GM23338 (cell line): ENCODE measurements around the gene BTBD19. TPM values are rescaled to one million over a fixed set of nuclear protein-coding genes. Genes with fewer than 3 reads are reported as not detected.
"Not testable (repeated sequence)": the region's sequence is repeated elsewhere in the genome, so short reads cannot be mapped to it uniquely, and the experiment has no call there.

ENCODE experiments used
- ATAC-seq: fragments of 200-7000 bp; cut with Tn5 transposase; 3 replicates; pipeline ENCODE4 v1.9.1; 2020
- DNase-seq: peaks from one replicate; pipeline ENCODE4 v3.0.0-alpha.2; 2015; ENCODE audit warnings: low spot score
- H2AFZ ChIP-seq: fragments of 200-600 bp; sonication (generic); 2 replicates; pipeline ENCODE4 v1.8.0; 2016; ENCODE audit warnings: antibody characterized with exemption, mild to moderate bottlenecking, moderate library complexity
- H3F3A ChIP-seq: fragments of 200-600 bp; sonication (generic); replicated peaks from 2 replicates; pipeline ENCODE4 v1.8.0; 2017; ENCODE audit warnings: antibody characterized with exemption, mixed run types, low read depth
- H3K27ac ChIP-seq: fragments of 200-600 bp; sonication (generic); 2 replicates; pipeline ENCODE4 v1.6.1; 2016; ENCODE audit warnings: low read depth
- H3K27me3 ChIP-seq: fragments of 200-600 bp; sonication (generic); 2 replicates; pipeline ENCODE4 v1.8.0; 2016; ENCODE audit warnings: mild to moderate bottlenecking, mixed run types, moderate library complexity; ENCODE audit not compliant: insufficient read depth
- H3K36me3 ChIP-seq: fragments of 200-600 bp; sonication (generic); 2 replicates; pipeline ENCODE4 v1.8.0; 2016; ENCODE audit warnings: mild to moderate bottlenecking; ENCODE audit not compliant: insufficient read depth
- H3K4me1 ChIP-seq: fragments of 200-600 bp; sonication (generic); 2 replicates; pipeline ENCODE4 v1.8.0; 2016; ENCODE audit warnings: mild to moderate bottlenecking, moderate library complexity; ENCODE audit not compliant: insufficient read depth
- H3K4me2 ChIP-seq: fragments of 200-600 bp; sonication (generic); 2 replicates; pipeline ENCODE4 v1.7.1; 2017; ENCODE audit warnings: mixed run types
- H3K4me3 ChIP-seq: fragments of 200-600 bp; sonication (generic); 2 replicates; pipeline ENCODE4 v1.6.1; 2016; ENCODE audit warnings: mixed run types
- H3K79me2 ChIP-seq: fragments of 200-600 bp; sonication (generic); replicated peaks from 2 replicates; pipeline ENCODE4 v1.8.0; 2017; ENCODE audit warnings: mild to moderate bottlenecking; ENCODE audit not compliant: insufficient read depth
- H3K9me2 ChIP-seq: fragments of 200-600 bp; sonication (generic); 2 replicates; pipeline ENCODE4 v1.8.0; 2017; ENCODE audit not compliant: insufficient read depth
- H4K20me1 ChIP-seq: fragments of 200-600 bp; sonication (generic); replicated peaks from 2 replicates; pipeline ENCODE4 v1.8.0; 2017; ENCODE audit warnings: mild to moderate bottlenecking; ENCODE audit not compliant: insufficient read depth
- H3K27ac Mint-ChIP-seq: 2 replicates; pipeline ENCODE4 v1.8.0; 2020; ENCODE audit warnings: inconsistent platforms, mild to moderate bottlenecking, moderate library complexity, mixed read lengths
- H3K27me3 Mint-ChIP-seq: 3 replicates; pipeline ENCODE4 v1.8.0; 2022; ENCODE audit warnings: low read depth, mild to moderate bottlenecking, moderate library complexity, mixed read lengths, inconsistent platforms; ENCODE audit not compliant: insufficient read depth, poor library complexity
- H3K36me3 Mint-ChIP-seq: 3 replicates; pipeline ENCODE4 v1.8.0; 2021; ENCODE audit warnings: low read depth, mild to moderate bottlenecking, inconsistent platforms, moderate library complexity, mixed read lengths
- H3K4me1 Mint-ChIP-seq: 3 replicates; pipeline ENCODE4 v1.8.0; 2020; ENCODE audit warnings: mild to moderate bottlenecking, inconsistent platforms, mixed read lengths
- H3K4me3 Mint-ChIP-seq: 3 replicates; pipeline ENCODE4 v1.8.0; 2021; ENCODE audit warnings: moderate library complexity, mild to moderate bottlenecking, inconsistent platforms, mixed read lengths
- H3K9me3 Mint-ChIP-seq: 3 replicates; pipeline ENCODE4 v1.8.0; 2020; ENCODE audit warnings: moderate library complexity, mild to moderate bottlenecking, inconsistent platforms, mixed read lengths
- CREB1 ChIP-seq: fragments of 250-450 bp; sonication (Bioruptor Pico); IDR thresholded peaks from 2 replicates; pipeline ENCODE4 v1.5.0; 2020; ENCODE audit warnings: low read depth, mild to moderate bottlenecking, moderate library complexity
- EZH2 ChIP-seq: fragments of 200-600 bp; sonication (generic); IDR thresholded peaks from one replicate; pipeline ENCODE4 v1.8.0; 2017; ENCODE audit warnings: antibody characterized with exemption, mild to moderate bottlenecking, low read depth; ENCODE audit not compliant: unreplicated experiment
- EZH2phosphoT487 ChIP-seq: fragments of 200-600 bp; sonication (generic); IDR thresholded peaks from one replicate; pipeline ENCODE4 v1.8.1; 2018; ENCODE audit warnings: antibody characterized with exemption; ENCODE audit not compliant: unreplicated experiment
- JUNB ChIP-seq: IDR thresholded peaks from one replicate; pipeline ENCODE4 v1.6.1; 2016; ENCODE audit warnings: antibody characterized with exemption; ENCODE audit not compliant: unreplicated experiment
- NANOG ChIP-seq: IDR thresholded peaks from 2 replicates; pipeline ENCODE4 v1.6.1; 2016; ENCODE audit warnings: antibody characterized with exemption, borderline replicate concordance
- POLR2AphosphoS5 ChIP-seq: IDR thresholded peaks from 2 replicates; pipeline ENCODE4 v1.6.1; 2016; ENCODE audit warnings: antibody characterized with exemption, low read depth
- STAT1 ChIP-seq: IDR thresholded peaks from one replicate; pipeline ENCODE4 v1.6.1; 2016; ENCODE audit warnings: antibody characterized with exemption; ENCODE audit not compliant: unreplicated experiment
- ZNF114 ChIP-seq: fragments of 250-450 bp; sonication (Bioruptor Pico); IDR thresholded peaks from 2 replicates; pipeline ENCODE4 v1.5.0; 2020; ENCODE audit warnings: mild to moderate bottlenecking, moderate library complexity
- ZNF331 ChIP-seq: fragments of 250-450 bp; sonication (Bioruptor Pico); IDR thresholded peaks from 2 replicates; pipeline ENCODE4 v1.5.0; 2020; ENCODE audit warnings: low read depth, mild to moderate bottlenecking, moderate library complexity
- polyA plus RNA-seq: library from polyadenylated mRNA; unstranded; fragments of >200 nt; fragmentation: Nextera tagmentation; extraction: Ambion mirVana; gene quantifications from 2 replicates; pipeline ENCODE4 v1.2.1, GENCODE V29; 2016
- total RNA-seq: library from RNA; depleted of rRNA; stranded (reverse); fragments of >200 nt; shearing (Covaris generic); gene quantifications from 2 replicates; pipeline ENCODE4 v1.2.3, GENCODE V29; 2014
- TF ChIP-seq, protein P1 (sequence below): IDR thresholded peaks from 2 replicates; pipeline ENCODE4 v1.6.1; 2016; ENCODE audit warnings: antibody characterized with exemption
- TF ChIP-seq, protein P2 (sequence below): fragments of 250-450 bp; sonication (Bioruptor Pico); IDR thresholded peaks from 2 replicates; pipeline ENCODE4 v1.5.0; 2020; ENCODE audit warnings: mild to moderate bottlenecking, moderate library complexity

BTBD19 gene
- total and polyA plus RNA-seq, 2 experiments from 2014 or later, result 0.37 to 0.66 TPM

DNA sequence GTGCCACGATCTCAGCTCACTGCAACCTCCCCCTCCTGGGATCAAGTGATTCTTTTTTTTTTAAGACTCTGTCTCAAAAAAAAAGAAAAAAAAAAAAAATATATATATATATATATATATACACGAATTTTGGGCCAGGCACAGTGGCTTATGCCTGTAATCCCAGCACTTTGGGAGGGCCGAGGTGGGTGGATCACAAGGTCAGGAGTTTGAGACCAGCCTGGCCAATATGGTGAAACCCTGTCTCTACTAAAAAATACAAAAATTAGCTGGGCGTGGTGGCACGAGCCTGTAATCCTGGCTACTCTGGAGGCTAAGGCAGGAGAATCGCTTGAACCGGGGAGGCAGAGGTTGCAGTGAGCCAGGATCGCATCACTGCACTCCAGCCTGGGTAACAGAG lies 10.4 kb upstream of the BTBD19 start:
- not testable (repeated sequence) for H3K27me3 ChIP-seq, H2AFZ ChIP-seq, H3K27ac ChIP-seq, H3K9me2 ChIP-seq, H3K27ac Mint-ChIP-seq, H3K36me3 ChIP-seq, H3K4me3 ChIP-seq, H3K9me3 Mint-ChIP-seq, ATAC-seq, H4K20me1 ChIP-seq, H3K27me3 Mint-ChIP-seq, H3K4me2 ChIP-seq, H3K36me3 Mint-ChIP-seq, DNase-seq, H3K79me2 ChIP-seq, H3K4me3 Mint-ChIP-seq
- H3K4me1 ChIP-seq, result peaks cover 11% of the 10 kb centered on the region; the same call in 1 of the 2 replicates
- H3K4me1 Mint-ChIP-seq, result peaks cover 18% of the 10 kb centered on the region
- peaks cover 19% of the 10 kb centered on the region for H3F3A ChIP-seq

DNA sequence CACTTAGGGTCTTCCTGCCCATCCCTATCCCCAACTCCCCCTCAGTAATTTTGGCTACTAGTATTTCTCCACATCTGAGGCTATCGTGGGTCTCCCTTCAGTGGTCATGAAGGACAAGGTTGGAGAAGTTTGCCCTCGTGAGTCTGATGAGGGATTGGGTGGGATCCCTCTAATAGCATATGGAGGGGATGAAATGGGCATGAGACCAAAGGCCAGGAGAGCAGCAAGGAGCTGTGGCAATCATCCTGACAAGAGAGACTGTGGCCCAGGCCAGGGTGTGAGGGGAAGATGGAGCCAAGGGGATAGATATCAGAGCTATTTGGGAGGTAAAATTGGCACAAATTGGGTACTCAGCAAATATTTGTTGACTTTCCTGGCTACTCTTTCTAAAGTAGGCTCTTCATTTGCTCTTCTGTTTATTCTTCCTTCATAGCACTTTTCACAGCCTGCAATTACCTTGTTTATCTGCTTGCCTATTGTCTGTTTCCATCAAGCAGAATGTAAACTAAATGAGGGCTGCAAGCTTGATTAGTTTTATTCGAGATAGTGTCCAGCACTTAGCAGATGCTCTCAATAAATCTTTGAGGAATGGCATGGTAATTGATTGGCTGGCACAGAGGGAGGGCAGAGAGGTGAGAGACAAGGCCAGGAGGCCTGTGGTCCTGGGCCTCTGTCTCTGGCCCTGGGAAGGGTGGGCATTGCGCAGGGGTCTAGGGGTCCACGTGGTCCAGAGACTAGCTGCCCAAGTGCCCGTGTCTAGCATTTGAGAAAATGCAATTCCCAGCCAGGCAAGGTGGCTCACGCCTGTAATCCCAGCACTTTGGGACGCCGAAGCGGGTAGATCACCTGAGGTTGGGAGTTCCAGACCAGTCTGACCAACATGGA lies 9.6 kb upstream of the BTBD19 start:
- no peak for ATAC-seq
- no peaks in the 10 kb centered on the region for H3K27me3 ChIP-seq
- DNase-seq, result no peak
- no peak overlapping the region for H3K4me3 ChIP-seq
- H3K27ac ChIP-seq, result peak overlapping the region; percentile 92
- Mint-ChIP-seq H3K4me3 (peak overlapping the region; percentile 93; the same call in 1 of the 3 replicates), H3K9me3 (no peaks in the 10 kb centered on the region), H3K4me1 (peaks cover 12% of the 10 kb centered on the region), H3K27me3 (peaks cover 8% of the 10 kb centered on the region), H3K36me3 (peaks cover 15% of the 10 kb centered on the region), H3K27ac (peak overlapping the region; percentile 100; the same call in 1 of the 2 replicates)
- no peaks in the 10 kb centered on the region for H3K9me2 ChIP-seq
- no peaks in the 10 kb centered on the region for H3K36me3 ChIP-seq
- H3K79me2 ChIP-seq, result 0 out of 2 replicates have a peak, but pooled peaks cover 3% of the 10 kb centered on the region
- H4K20me1 ChIP-seq, result no peaks in the 10 kb centered on the region
- H3K4me1 ChIP-seq, result peaks cover 9% of the 10 kb centered on the region; the same call in 1 of the 2 replicates
- H2AFZ ChIP-seq, result no peak overlapping the region
- H3K4me2 ChIP-seq, result peak overlapping the region; percentile 96
- peaks cover 19% of the 10 kb centered on the region for H3F3A ChIP-seq
- TF ChIP-seq EZH2phosphoT487 (no peak), JUNB (no peak), STAT1 (no peak), ZNF114 (CRISPR knock-in tag) (no peak), CREB1 (no peak), ZNF331 (CRISPR knock-in tag) (no peak), NANOG (no peak), EZH2 (no peak), POLR2AphosphoS5 (no peak)
- TF ChIP-seq, protein P1, sequence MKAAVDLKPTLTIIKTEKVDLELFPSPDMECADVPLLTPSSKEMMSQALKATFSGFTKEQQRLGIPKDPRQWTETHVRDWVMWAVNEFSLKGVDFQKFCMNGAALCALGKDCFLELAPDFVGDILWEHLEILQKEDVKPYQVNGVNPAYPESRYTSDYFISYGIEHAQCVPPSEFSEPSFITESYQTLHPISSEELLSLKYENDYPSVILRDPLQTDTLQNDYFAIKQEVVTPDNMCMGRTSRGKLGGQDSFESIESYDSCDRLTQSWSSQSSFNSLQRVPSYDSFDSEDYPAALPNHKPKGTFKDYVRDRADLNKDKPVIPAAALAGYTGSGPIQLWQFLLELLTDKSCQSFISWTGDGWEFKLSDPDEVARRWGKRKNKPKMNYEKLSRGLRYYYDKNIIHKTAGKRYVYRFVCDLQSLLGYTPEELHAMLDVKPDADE, result no peak
- TF ChIP-seq, protein P2, sequence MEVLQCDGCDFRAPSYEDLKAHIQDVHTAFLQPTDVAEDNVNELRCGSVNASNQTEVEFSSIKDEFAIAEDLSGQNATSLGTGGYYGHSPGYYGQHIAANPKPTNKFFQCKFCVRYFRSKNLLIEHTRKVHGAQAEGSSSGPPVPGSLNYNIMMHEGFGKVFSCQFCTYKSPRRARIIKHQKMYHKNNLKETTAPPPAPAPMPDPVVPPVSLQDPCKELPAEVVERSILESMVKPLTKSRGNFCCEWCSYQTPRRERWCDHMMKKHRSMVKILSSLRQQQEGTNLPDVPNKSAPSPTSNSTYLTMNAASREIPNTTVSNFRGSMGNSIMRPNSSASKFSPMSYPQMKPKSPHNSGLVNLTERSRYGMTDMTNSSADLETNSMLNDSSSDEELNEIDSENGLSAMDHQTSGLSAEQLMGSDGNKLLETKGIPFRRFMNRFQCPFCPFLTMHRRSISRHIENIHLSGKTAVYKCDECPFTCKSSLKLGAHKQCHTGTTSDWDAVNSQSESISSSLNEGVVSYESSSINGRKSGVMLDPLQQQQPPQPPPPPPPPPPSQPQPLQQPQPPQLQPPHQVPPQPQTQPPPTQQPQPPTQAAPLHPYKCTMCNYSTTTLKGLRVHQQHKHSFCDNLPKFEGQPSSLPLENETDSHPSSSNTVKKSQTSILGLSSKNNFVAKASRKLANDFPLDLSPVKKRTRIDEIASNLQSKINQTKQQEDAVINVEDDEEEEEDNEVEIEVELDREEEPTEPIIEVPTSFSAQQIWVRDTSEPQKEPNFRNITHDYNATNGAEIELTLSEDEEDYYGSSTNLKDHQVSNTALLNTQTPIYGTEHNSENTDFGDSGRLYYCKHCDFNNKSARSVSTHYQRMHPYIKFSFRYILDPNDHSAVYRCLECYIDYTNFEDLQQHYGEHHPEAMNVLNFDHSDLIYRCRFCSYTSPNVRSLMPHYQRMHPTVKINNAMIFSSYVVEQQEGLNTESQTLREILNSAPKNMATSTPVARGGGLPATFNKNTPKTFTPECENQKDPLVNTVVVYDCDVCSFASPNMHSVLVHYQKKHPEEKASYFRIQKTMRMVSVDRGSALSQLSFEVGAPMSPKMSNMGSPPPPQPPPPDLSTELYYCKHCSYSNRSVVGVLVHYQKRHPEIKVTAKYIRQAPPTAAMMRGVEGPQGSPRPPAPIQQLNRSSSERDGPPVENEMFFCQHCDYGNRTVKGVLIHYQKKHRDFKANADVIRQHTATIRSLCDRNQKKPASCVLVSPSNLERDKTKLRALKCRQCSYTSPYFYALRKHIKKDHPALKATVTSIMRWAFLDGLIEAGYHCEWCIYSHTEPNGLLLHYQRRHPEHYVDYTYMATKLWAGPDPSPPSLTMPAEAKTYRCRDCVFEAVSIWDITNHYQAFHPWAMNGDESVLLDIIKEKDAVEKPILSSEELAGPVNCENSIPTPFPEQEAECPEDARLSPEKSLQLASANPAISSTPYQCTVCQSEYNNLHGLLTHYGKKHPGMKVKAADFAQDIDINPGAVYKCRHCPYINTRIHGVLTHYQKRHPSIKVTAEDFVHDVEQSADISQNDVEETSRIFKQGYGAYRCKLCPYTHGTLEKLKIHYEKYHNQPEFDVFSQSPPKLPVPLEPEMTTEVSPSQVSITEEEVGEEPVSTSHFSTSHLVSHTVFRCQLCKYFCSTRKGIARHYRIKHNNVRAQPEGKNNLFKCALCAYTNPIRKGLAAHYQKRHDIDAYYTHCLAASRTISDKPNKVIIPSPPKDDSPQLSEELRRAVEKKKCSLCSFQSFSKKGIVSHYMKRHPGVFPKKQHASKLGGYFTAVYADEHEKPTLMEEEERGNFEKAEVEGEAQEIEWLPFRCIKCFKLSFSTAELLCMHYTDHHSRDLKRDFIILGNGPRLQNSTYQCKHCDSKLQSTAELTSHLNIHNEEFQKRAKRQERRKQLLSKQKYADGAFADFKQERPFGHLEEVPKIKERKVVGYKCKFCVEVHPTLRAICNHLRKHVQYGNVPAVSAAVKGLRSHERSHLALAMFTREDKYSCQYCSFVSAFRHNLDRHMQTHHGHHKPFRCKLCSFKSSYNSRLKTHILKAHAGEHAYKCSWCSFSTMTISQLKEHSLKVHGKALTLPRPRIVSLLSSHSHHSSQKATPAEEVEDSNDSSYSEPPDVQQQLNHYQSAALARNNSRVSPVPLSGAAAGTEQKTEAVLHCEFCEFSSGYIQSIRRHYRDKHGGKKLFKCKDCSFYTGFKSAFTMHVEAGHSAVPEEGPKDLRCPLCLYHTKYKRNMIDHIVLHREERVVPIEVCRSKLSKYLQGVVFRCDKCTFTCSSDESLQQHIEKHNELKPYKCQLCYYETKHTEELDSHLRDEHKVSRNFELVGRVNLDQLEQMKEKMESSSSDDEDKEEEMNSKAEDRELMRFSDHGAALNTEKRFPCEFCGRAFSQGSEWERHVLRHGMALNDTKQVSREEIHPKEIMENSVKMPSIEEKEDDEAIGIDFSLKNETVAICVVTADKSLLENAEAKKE, result no peak
